ENCODE data around the gene TEX54. TPM values are rescaled to one million over a fixed set of nuclear protein-coding genes. Genes with fewer than 3 reads are reported as not detected.
A peak's percentile ranks its signal among the peaks of the same experiment; 100 is the strongest.

Gene TEX54
- total and polyA plus RNA-seq, 2 of the 13 experiments (the other 11 are each of a cell fraction or from before 2014, with no cell fraction given) = not detected

GRCh38 chr11:62835336-62835735 lies 2.7 kb upstream of the TEX54 start:
- in situ Hi-C loops (cut with HindIII; ENCODE audit: extremely low pct_ligation_motif_present, low pct_unique_long_range_greater_than_20kb) = no loop called here
- no peaks in the 10 kb centered on the region; a peak in 1 of 5 replicates for H3K27me3 ChIP-seq (ENCODE audit: control insufficient read depth in 1 of 2, insufficient read depth in 2 of 2, low read length in 2 of 2)
- intact Hi-C loops (cut with micrococcal nuclease; ENCODE audit: unreplicated experiment) = no loop called here
- H3K79me2 ChIP-seq (ENCODE audit: insufficient read depth, low read length) = peaks cover 43% of the 10 kb centered on the region
- FAIRE-seq = no peak
- no peaks in the 10 kb centered on the region for H3K9me3 ChIP-seq (ENCODE audit: low read length)
- TF ChIP-seq, protein P1, sequence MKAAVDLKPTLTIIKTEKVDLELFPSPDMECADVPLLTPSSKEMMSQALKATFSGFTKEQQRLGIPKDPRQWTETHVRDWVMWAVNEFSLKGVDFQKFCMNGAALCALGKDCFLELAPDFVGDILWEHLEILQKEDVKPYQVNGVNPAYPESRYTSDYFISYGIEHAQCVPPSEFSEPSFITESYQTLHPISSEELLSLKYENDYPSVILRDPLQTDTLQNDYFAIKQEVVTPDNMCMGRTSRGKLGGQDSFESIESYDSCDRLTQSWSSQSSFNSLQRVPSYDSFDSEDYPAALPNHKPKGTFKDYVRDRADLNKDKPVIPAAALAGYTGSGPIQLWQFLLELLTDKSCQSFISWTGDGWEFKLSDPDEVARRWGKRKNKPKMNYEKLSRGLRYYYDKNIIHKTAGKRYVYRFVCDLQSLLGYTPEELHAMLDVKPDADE (CRISPR knock-in tag; IDR thresholded peaks at IDR 0.05) = no peak
- TF ChIP-seq RBFOX2 (IDR thresholded peaks at IDR 0.05; ENCODE audit: low read depth, low read length) = peak; percentile 47; the same call in 1 of the 2 replicates
- ChIA-PET POLR2A (no interaction called here), CTCF (ENCODE audit: low intra/inter-chr PET ratio, low total read pairs) (no interaction called here)
- H3K36me3 ChIP-seq (replicated peaks in 1 of 2; ENCODE audit: control insufficient read depth in 1 of 2, insufficient read depth in 2 of 2, low read length in 2 of 2) = peaks cover 19 to 37% of the 10 kb centered on the region in 2 experiments
- WGBS (ENCODE audit: low lambda C conversion rate) = 94% methylated on average over 5 of the region's 8 CpGs
- H4K20me1 ChIP-seq (ENCODE audit: insufficient read depth, low read length) = no peaks in the 10 kb centered on the region
- H3K27ac ChIP-seq (ENCODE audit: extremely low read length, insufficient read depth, low read length) = no peak overlapping the region
- BruUV-seq (replicated peaks) = no TSS peak
- no peak overlapping the region for H3K9ac ChIP-seq (ENCODE audit: insufficient read depth, low read depth, low read length)
- peaks cover 33% of the 10 kb centered on the region for H3K4me1 ChIP-seq (ENCODE audit: insufficient read depth, low read length)
- H2AFZ ChIP-seq (ENCODE audit: low read length) = no peak overlapping the region
- no peak overlapping the region for H3K4me2 ChIP-seq (ENCODE audit: low read depth, low read length)
- no peak overlapping the region for H3K4me3 ChIP-seq (replicated peaks in 1 of 3; ENCODE audit: insufficient read depth in 1 of 3, low read depth in 2 of 3, low read length in 3 of 3)
- no peak for ATAC-seq
- DNase-seq (ENCODE audit: low spot score) = no peak

DNA sequence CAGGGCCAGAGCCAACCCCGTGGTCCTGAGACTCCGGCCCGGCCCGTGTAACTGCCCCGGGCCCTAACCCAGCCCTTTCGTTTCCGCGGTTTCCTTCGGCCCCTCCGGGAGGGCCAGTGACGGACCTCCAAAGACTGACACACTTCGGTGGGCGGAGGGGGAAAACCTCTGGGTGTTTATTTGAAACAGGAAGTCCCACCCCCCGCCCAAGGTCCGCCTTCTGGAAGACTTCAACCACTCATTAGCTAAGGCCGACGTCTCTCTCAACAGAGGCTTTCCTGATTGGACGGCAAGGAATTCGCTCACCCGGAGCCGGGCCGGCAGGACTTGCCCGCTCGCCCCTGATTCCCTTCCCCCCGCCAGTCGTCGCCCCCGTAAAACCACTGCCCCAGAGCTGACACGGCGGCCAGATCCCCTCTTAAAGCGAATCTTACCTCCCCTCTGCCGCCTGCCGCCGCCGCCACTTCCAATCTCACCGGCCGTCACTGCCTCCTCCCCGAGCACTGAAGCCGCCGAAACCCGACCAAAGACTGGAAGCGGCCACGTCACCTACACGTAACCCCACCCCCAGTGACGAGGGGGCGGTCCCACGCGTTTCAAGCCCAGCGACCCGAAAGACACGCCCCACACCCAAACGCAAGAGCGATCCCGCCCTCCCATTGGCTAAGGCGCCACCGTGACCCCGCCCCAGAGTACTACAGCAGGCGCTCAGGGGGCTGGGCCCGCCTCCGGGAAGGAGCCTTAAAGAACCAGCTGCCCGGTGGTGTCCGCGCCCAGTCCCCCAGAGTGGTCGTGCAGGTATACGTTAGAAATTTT lies 913 bp downstream of the TEX54 start, which contains the start of gene STX5:
TSS of gene STX5 (minus strand) at position 532 of the 816 bp plus-strand sequence. CDS start 808 bp downstream, outside the sequence.
- WGBS (ENCODE audit: low lambda C conversion rate) = 1% methylated on average over 19 of the region's 65 CpGs
- CTCF ChIA-PET (ENCODE audit: low intra/inter-chr PET ratio, low total read pairs) = no interaction called here
- DNase-seq (ENCODE audit: low spot score) (peak; percentile 97), ATAC-seq (peak; percentile 90), FAIRE-seq (peak; percentile 59)
- Histone ChIP-seq H3K27me3 (ENCODE audit: control insufficient read depth in 1 of 2, insufficient read depth in 2 of 2, low read length in 2 of 2) (no peaks in the 10 kb centered on the region; a peak in 1 of 5 replicates), H4K20me1 (ENCODE audit: insufficient read depth, low read length) (no peaks in the 10 kb centered on the region), H3K9me3 (ENCODE audit: low read length) (no peaks in the 10 kb centered on the region), H3K4me3 (replicated peaks in 1 of 3; ENCODE audit: insufficient read depth in 1 of 3, low read depth in 2 of 3, low read length in 3 of 3) (peak within 1 kb of the TSS; percentile 78 to 100 (median 99)), H3K27ac (ENCODE audit: extremely low read length, insufficient read depth, low read length) (peak within 1 kb of the TSS; percentile 95), H3K79me2 (ENCODE audit: insufficient read depth, low read length) (peaks cover 35% of the 10 kb centered on the region), H3K4me2 (ENCODE audit: low read depth, low read length) (peak within 1 kb of the TSS; percentile 92), H3K36me3 (replicated peaks in 1 of 2; ENCODE audit: control insufficient read depth in 1 of 2, insufficient read depth in 2 of 2, low read length in 2 of 2) (peaks cover 24 to 46% of the 10 kb centered on the region in 2 experiments), H2AFZ (ENCODE audit: low read length) (no peak within 1 kb of the TSS), H3K9ac (ENCODE audit: insufficient read depth, low read depth, low read length) (peak within 1 kb of the TSS; percentile 94), H3K4me1 (ENCODE audit: insufficient read depth, low read length) (peaks cover 32% of the 10 kb centered on the region)
- intact Hi-C loops (cut with micrococcal nuclease; ENCODE audit: unreplicated experiment) = loop anchor here (1.0 to 2.0 kb wide), 3 partner anchors 10 to 45 kb away; partner anchors contain the start of genes NXF1 and TMEM179B
- POLR2A ChIA-PET = interaction anchor here (0.5 to 2.8 kb wide), 38 partner anchors 9 to 857 kb away, joined by 3 to 164 read pairs (median 4); partner anchors contain the start of genes B3GAT3, BSCL2, C11orf98 and CSKMT
- in situ Hi-C loops (cut with HindIII; ENCODE audit: extremely low pct_ligation_motif_present, low pct_unique_long_range_greater_than_20kb) = loop anchor here (5.0 kb wide), 1 partner anchor 44 kb away; the partner anchor contains the start of gene TMEM179B
- TSS peak; percentile 79 for BruUV-seq (replicated peaks)
- TF ChIP-seq ELF4 (CRISPR knock-in tag; IDR thresholded peaks at IDR 0.05; ENCODE audit: borderline replicate concordance) = no peak
- TF ChIP-seq MEF2D (CRISPR knock-in tag; IDR thresholded peaks at IDR 0.05) = no peak; the same call in 1 of the 2 replicates
- no peak for TF ChIP-seq THYN1 (CRISPR knock-in tag; IDR thresholded peaks at IDR 0.05; ENCODE audit: borderline replicate concordance, low read depth)
- TF ChIP-seq, protein P2, sequence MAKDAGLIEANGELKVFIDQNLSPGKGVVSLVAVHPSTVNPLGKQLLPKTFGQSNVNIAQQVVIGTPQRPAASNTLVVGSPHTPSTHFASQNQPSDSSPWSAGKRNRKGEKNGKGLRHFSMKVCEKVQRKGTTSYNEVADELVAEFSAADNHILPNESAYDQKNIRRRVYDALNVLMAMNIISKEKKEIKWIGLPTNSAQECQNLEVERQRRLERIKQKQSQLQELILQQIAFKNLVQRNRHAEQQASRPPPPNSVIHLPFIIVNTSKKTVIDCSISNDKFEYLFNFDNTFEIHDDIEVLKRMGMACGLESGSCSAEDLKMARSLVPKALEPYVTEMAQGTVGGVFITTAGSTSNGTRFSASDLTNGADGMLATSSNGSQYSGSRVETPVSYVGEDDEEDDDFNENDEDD (CRISPR knock-in tag; IDR thresholded peaks at IDR 0.05; ENCODE audit: borderline replicate concordance) = no peak
- no peak for TF ChIP-seq TEAD3 (CRISPR knock-in tag; optimal IDR thresholded peaks at IDR 0.05; ENCODE audit: borderline replicate concordance)
- TF ChIP-seq, protein P3, sequence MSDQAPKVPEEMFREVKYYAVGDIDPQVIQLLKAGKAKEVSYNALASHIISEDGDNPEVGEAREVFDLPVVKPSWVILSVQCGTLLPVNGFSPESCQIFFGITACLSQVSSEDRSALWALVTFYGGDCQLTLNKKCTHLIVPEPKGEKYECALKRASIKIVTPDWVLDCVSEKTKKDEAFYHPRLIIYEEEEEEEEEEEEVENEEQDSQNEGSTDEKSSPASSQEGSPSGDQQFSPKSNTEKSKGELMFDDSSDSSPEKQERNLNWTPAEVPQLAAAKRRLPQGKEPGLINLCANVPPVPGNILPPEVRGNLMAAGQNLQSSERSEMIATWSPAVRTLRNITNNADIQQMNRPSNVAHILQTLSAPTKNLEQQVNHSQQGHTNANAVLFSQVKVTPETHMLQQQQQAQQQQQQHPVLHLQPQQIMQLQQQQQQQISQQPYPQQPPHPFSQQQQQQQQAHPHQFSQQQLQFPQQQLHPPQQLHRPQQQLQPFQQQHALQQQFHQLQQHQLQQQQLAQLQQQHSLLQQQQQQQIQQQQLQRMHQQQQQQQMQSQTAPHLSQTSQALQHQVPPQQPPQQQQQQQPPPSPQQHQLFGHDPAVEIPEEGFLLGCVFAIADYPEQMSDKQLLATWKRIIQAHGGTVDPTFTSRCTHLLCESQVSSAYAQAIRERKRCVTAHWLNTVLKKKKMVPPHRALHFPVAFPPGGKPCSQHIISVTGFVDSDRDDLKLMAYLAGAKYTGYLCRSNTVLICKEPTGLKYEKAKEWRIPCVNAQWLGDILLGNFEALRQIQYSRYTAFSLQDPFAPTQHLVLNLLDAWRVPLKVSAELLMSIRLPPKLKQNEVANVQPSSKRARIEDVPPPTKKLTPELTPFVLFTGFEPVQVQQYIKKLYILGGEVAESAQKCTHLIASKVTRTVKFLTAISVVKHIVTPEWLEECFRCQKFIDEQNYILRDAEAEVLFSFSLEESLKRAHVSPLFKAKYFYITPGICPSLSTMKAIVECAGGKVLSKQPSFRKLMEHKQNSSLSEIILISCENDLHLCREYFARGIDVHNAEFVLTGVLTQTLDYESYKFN (CRISPR knock-in tag; conservative IDR thresholded peaks at IDR 0.05) = peak; percentile 26; the same call in 1 of the 2 replicates
- no peak; the same call in 1 of the 2 replicates for TF ChIP-seq CBX5 (CRISPR knock-in tag; IDR thresholded peaks at IDR 0.05; ENCODE audit: borderline replicate concordance)
- no peak for TF ChIP-seq RFX3 (CRISPR knock-in tag; IDR thresholded peaks at IDR 0.05)
